H1 (cell line): ENCODE data around the gene GRIN2C.

Source experiments
- CREB1 ChIP-seq: IDR thresholded peaks from 2 replicates; pipeline ENCODE4 v1.6.1; 2012; ENCODE audit warnings: inconsistent platforms
- JUN ChIP-seq: IDR thresholded peaks from 2 replicates; pipeline ENCODE4 v1.6.1; 2011; ENCODE audit warnings: low read depth, mild to moderate bottlenecking, improper control_type of control experiment, low read length
- MAFK ChIP-seq: IDR thresholded peaks from 2 replicates; pipeline ENCODE4 v1.6.1; 2012; ENCODE audit warnings: low read depth, mild to moderate bottlenecking, improper control_type of control experiment, low read length
- POLR2AphosphoS5 ChIP-seq: IDR thresholded peaks from 2 replicates; pipeline ENCODE4 v1.6.1; 2011; ENCODE audit warnings: low read depth, low read length
- YY1 ChIP-seq: IDR thresholded peaks from 2 replicates; pipeline ENCODE4 v1.6.1; 2011; ENCODE audit warnings: low read depth, mild to moderate bottlenecking, low read length

DNA sequence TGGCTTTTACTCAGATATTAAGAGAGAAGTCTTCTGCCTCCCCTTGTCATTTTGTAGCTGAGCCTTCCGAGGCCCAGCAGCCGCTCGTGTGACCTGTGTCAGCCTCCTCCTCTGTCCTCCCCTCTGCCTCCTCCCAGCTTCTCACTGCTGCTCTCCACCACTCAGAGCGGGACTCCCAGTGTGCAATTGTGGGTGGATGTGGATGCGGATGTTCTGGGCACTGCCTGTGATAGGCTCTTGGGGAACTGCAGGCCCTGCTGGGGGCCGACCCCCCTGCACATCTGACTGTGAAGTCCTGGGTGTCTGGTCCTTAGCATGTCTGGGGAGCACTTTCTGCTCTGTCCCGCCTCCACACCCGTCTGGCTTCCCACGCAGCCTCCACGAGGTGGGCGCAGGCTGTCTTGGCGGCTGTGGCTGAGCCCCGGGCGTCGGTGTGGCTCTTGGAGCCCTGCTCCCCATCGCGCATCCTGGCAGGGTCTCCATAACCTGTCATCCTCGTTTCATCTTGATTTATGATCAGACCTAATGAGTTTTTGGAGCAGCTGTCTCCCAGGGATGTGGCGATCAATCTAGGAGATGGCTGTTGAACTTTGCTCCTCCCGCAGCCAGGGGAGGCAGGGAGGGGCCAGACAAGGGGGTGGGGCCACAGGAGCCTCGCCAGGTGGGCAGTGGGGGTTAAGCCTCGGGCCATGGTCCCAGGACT, 28.1 kb downstream of the GRIN2C start:
- no peak for TF ChIP-seq CREB1
- no peak for TF ChIP-seq MAFK
- TF ChIP-seq JUN: no peak
- TF ChIP-seq POLR2AphosphoS5: no peak
- TF ChIP-seq YY1: no peak
